Activated T-cell treated with anti-CD3 and anti-CD28 coated beads for 4 hours (primary cell): ENCODE measurements around the gene CHCHD1.
"Not testable (repeated sequence)": the region's sequence is repeated elsewhere in the genome, so short reads cannot be mapped to it uniquely, and the experiment has no call there.

Source experiments
- DNase-seq: peaks from one replicate; pipeline ENCODE4 v3.0.0-alpha.2; 2020

CHCHD1 gene

DNA sequence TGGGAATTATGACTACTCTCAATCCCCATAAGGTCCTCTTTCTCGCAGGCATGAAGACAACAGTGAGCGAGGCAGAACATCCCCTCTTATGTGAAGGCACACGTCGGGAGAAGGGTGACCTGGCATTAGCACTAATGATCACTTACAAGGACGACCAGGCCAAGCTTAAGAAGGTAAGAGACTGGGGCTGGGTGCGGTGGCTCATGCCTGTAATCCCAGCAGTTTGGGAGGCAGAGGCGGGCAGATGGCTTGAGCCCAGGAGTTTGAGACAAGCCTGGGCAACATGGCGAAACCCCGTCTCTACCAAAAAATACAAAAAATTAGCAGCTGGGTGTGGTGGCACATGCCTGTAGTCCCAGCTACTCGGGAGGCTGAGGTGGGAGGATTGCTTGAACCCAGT lies 13.6 kb downstream of the CHCHD1 start:
- not testable (repeated sequence) for DNase-seq

DNA sequence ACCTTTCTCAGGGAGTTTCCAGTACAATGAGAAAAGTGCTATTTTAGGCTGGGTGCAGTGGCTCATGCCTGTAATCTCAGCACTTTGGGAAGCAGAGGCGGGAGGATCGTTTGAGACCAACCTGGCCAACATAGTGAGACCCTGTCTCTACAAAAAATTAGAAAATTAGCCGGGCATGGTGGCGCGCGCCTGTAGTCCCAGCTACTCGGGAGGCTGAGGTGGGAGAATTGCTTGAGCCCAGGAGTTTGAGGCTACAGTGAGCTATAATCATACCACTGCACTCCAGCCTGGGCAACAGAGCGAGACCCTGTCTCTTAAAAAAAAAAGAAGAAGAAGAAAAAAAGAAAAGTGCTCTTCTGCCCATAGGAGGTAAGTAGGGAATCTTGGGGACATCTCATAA lies 14.2 kb downstream of the CHCHD1 start:
- not testable (repeated sequence) for DNase-seq

DNA sequence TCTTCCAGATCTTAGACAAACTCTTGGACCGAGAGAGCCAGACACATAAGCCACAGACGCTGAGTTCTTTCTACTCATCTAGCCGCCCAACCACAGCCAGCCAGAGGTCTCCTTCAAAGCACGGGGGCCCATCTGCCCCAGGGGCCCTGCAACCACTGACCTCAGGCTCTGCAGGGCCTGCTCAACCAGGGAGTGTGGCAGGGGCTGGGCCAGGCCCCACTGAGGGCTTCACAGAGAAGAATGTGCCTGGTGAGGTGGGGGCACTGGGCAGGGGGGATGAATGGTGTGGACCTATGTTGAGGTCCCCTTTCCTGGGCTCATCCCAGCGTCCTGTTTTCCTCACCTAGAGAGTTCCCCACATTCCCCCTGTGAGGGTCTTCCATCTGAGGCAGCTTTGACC lies 14.9 kb downstream of the CHCHD1 start:
- no peak for DNase-seq

DNA sequence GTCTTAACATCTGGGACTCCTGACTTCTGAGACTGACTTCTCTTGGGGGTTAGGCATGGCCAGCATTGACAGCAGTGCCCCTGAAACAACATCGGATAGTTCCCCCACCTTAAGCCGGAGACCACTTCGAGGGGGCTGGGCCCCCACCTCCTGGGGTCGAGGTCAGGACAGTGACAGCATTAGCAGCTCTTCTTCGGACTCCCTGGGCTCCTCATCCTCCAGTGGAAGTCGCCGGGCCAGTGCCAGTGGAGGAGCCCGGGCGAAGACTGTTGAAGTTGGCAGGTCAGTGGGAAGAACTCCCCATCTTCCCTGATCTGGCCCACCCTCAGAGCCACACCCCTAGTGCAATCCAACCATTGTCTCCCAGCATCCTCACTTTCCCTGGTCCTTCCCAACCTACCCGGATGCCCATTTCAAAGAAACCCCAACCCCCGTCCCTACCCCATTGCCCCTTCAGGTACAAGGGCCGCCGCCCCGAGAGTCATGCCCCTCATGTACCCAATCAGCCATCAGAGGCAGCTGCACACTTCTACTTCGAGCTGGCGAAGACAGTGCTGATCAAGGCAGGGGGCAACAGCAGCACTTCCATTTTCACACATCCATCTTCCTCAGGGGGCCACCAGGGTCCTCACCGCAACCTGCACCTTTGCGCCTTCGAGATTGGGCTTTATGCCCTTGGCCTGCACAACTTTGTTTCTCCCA lies 15.6 kb downstream of the CHCHD1 start:
- DNase-seq: no peak

DNA sequence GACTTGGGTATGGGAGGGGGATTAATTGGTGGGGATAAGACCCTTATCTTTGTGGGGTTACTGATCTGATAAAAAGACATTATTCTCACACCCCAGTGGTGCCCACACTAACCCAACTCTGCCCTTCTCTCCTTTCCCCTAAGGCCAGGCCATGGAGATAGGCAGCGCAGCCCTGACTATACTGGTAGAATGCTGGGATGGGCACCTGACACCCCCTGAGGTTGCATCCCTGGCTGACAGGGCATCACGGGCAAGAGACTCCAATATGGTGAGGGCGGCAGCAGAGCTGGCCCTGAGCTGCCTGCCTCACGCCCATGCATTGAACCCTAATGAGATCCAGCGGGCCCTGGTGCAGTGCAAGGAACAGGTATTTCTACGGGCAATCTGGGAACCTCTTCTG lies 16.2 kb downstream of the CHCHD1 start:
- DNase-seq: no peak

DNA sequence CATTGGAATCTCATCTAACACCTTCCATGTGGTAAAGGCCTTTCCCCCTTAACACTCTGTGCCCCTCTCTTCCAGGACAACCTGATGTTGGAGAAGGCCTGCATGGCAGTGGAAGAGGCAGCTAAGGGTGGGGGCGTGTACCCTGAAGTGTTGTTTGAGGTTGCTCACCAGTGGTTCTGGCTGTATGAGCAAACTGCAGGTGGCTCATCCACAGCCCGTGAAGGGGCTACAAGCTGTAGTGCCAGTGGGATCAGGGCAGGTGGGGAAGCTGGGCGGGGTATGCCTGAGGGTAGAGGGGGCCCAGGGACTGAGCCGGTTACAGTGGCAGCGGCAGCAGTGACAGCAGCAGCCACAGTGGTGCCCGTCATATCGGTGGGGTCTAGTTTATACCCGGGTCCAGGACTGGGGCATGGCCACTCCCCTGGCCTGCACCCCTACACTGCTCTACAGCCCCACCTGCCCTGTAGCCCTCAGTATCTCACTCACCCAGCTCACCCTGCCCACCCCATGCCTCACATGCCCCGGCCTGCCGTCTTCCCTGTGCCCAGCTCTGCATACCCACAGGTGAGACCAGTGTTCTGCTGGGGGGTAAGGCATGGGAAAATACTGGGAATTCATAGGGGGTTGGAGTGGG lies 17.2 kb downstream of the CHCHD1 start:
- no peak for DNase-seq

DNA sequence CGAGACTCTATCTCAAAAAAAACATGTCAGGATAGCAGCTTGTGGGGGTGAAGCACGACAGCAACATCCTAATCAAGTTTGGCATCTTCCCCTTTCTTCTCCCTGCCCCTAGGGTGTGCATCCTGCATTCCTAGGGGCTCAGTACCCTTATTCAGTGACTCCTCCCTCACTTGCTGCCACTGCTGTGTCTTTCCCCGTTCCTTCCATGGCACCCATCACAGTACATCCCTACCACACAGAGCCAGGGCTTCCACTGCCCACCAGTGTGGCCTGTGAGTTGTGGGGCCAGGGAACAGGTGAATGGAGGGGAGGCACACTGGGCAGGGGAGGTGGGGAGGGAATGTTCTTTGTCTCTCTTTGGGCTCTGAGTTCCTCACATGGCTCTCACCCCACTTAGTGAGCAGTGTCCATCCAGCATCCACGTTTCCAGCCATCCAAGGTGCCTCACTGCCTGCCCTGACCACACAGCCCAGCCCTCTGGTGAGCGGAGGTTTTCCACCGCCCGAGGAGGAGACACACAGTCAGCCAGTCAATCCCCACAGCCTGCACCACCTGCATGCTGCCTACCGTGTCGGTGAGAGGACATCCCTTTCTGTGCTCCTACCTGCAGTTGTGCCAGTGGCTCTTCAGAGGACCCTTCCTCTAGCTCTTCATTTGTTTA lies 18.2 kb downstream of the CHCHD1 start:
- DNase-seq: no peak

DNA sequence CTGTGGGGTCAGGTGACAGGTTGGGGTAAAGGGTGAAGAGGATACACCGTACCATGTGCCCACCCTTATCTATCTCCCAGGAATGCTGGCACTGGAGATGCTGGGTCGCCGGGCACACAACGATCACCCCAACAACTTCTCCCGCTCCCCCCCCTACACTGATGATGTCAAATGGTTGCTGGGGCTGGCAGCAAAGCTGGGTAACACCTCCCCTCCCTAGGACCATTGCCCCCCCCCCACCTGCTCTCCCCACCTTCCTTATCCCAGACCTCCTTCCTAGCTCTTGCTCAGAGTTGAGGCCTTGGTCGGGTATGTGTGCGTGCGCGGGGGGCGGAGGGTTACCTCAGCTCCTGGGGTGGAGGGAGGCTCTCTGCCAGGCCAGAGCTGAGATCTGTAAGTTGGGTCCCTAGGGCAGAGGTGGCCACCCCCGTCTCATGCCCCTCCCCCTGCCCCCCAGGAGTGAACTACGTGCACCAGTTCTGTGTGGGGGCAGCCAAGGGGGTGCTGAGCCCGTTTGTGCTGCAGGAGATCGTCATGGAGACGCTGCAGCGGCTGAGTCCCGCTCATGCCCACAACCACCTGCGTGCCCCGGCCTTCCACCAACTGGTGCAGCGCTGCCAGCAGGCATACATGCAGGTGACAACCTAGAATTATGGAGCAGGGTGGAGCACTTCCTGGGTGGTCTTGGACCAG lies 18.9 kb downstream of the CHCHD1 start:
- no peak for DNase-seq

DNA sequence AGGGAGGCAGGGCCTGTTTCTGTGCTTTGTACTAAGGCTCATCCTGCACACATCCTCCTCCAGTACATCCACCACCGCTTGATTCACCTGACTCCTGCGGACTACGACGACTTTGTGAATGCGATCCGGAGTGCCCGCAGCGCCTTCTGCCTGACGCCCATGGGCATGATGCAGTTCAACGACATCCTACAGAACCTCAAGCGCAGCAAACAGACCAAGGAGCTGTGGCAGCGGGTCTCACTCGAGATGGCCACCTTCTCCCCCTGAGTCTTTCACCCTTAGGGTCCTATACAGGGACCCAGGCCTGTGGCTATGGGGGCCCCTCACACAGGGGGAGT lies 19.4 kb downstream of the CHCHD1 start:
- DNase-seq: no peak

DNA sequence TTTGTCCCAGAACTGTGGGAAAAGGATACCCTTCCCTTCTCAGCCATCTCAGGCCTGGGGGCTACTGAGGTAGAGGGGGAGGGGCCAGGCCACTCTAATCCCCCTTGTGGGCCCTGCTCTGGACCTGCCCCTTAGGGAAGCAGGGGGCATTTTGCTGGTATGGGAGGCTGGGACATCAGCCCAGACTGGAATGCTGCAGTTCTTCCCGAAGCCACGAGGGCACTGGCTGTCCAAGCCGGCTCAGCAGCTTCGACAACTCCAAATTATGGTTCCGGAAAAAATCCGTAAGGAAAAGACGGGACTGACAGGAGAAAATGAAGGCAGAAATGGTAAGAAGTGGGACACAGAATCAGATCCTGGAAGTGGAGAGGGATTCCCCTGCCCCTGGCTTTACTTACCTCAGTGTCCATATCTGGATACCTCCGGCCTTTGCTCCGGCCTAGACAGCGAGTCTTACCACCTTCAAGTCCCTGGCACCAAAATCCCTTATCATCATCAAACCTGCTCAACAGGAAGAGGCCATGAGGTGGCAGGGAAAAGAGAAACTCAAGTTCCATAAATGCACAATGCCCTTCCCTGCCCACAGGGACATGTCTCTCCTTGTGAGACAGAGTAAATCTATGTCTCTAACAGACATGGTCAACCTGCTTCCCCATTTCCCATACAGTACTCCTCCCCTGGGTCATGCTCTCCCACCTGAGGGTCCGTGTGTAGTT lies 20.6 kb downstream of the CHCHD1 start:
- no peak for DNase-seq

DNA sequence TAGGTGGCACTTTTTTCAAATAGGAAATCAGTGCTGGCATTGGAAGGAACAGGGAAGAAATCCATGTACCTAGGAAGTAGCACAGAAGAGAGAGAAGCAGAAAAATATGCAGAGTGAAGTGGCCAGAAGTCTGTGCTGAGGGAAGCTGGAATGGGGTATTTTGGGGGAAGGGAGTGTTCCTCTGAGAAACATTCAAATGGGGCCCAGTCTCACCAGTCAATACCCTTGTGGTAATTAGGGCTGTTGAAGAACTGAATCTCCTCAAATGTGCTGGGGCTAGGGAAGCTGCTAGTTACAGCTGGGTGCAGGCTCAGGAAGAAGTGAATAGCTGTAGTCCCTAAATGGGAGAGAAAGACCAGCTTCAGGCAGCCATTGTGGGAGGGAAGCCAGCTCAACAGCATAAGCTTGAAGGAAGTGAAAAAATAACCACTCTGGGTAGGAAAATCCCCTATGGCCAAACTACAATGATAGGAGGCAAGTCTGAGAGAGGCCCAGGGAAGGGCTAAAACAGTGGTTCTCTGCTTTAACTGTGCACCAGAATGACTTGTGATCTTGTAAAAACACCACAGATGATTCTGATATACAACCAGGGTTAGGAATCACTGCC lies 21.9 kb downstream of the CHCHD1 start:
- no peak for DNase-seq

DNA sequence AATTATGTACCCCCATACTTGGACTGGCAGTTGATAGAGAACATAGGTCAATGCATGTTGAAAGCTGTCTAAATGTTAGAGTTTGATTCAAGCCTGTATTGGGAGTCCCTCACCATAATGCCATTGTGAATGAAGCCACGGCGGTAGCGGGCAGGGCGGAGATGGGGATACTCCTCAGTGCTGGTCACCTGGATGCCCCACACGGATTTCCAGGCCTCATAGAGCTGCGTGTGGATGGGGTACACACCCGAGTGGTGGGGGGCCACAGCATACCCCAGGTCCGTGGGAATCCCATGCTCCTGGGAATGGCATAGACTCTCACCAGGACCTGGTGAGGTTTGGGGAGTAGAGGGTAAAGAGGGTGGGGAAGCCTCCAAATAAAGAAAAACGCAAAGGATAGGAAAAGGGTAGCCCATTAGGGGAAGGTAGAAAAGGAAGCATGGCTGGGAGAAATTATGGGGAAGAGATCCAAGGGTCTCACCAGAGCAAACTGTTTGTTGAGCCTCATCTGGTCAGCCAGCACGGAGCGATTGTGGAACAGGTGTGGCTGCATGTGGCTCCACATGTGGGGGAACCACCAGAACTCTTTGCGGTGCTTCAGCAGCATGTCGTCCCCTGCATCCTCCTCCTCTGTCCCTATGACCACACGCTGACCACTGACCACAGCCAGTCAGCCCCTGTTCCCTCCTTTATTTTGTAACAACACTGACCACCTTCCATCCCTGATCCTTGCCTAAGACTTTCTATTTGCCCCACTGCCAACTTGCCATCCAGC lies 24.5 kb downstream of the CHCHD1 start:
- no peak for DNase-seq

DNA sequence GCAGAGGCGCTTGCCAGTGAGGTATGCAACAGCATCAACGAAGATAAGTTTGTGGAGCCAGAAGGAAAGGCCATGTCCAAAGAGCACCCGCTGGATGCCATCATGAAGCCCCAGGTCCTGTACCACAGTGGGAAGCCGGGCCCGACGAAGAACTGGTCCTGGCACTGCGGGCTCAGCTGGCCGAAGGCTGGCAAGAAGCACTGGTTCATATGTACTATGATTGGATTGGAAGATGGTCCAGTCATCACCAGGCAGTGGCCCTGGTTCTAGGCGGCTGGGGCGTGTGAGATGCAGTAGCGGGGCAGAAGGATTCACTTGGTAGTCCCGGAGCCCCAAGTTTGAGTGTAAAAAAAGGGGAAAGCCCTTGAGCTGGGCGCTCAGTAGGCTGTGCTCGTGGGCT lies 25.6 kb downstream of the CHCHD1 start:
- DNase-seq: no peak

DNA sequence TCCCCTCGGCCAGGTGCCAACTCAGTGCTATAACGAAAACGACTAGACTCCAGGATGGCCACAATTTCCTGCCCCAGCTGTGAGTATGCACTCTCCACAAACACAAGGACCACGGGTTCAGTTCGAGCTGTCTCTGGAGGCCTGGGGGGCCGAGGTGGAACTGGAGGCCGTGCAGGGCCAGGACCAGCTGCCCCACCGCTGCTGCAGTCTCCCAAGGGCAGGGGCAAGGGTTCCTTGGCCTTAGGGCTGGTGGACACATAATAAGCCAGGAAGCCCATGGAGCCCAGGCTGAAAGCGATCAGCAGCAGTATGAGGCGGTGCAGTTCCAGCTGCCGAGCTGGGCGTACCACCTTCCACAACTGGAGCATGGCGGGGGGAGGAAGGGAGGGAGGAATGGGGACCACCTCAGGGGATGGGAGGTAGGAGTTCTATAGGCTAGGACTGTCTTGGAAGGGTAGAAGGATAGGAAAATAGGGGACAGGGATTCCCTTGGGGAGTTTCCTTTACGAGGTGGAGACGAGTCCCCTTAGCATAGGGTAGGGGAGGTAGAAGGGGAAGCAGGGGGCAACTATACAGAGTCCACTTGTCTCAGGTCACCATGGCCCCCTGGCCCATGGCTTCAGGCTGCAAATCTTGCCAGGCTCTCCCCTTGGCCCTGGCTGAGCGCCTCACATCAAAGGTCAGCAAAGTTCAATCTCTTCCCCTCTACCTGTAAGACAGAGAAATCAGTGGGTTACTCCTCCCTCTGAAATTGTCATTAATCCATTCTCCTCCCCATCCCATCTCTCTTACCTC lies 26.4 kb downstream of the CHCHD1 start:
- no peak for DNase-seq

DNA sequence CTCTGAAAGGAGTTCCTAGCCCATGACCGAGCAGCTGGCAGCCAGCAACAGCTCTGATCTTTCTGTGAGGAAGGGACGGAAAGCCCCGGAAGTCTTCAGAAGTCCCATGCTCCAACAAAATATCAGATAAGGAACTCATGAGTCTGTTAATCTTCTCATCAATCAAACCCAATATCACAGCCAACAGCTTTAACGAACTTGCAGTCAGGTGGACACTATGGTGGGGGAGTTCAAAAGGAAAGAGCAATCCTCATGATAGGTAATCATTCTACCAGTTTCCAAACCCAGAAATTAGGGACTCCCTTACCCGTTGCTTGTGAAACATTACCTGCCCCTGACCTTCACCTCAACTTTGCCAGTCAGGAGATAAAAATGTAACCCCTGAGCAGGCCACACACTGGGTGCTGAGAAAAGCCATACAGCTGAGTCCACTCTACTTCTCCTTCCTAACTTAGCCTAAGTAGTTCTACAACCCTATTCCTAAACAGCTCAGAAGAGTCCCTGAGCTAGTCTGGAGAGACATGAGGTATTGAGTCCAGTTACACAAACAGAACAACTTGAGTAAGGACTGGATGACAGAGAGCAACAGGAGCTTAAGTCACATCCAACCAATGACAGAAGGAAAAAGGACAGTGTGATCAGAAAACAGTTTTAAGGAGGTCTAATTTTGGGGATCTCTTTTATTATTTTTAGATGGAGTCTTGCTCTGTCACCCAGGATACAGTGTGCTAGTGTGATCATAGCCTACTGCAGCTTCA lies 27.4 kb downstream of the CHCHD1 start:
- no peak for DNase-seq

DNA sequence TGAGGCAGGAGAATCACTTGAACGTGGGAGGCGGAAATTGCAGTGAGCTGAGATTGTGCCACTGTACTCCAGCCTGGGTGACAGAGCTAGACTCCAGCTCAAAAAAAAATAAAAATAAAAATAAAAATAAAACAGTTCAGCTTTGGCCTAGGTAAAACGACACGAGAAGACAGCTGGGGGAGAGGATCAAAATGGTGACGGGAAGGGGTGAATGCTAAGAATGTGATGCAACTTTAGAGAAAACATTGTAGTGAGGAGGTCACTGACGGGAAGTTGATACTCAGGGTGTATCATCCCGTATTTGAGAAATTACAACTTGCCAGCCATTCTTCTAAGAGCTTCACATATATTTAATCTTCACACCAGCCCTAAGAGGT lies 28.5 kb downstream of the CHCHD1 start:
- DNase-seq: no peak

DNA sequence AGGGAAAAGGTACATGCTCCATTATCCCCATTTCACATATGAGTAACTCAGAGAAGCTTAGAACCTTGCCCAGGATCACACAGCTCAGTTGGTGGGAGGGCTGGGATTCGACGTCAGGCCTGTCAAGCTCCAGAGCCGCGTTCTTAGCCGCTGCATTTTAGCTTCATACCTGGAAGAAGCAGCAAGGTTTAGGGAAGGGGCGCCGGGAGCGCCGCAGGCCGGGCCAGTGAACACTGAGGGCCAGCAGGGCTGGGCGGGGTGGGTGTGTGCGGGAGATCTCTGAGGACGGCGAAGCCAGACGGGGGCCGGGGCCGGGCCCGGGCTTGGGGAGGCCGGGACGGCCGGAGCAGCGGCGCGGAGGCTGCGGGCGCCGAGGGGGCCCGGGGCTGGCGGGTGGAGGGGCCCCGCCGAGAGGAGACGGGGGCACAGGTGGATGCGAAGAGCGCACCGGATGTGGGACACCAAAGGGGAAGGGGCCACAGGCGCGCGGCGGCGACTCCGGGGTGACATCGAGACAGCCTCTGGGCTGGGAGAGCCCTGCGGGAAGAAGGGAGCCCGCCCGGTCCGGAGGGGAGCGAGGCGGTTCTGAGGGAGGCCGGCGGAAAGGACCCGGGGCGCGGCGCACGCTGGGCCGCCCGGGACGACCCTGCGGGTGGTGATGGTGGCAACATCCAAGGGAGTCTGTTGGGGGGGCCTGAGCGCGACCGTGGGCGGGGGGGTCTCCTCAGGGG lies 29.1 kb downstream of the CHCHD1 start:
- peak; percentile 25 for DNase-seq

DNA sequence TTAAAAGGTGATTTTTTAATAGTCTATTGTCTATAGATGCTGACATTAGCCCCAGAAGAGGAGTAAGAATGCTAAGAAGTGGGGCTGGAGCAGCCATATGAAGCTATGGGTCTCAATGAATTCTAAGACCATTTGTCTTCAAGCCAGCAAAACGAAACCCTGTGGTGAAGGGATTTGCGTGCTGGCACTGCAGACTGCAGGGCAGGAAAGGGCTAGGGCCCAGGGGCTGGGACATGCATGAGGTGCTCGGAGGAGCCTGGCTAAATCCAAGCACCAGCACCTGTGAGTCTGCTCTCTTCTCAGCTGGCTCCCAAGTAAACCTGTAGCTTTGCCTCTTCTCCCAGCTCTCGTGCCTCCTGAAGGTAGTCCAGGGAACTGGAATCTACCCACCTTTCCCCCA lies 30.8 kb downstream of the CHCHD1 start:
- no peak for DNase-seq

DNA sequence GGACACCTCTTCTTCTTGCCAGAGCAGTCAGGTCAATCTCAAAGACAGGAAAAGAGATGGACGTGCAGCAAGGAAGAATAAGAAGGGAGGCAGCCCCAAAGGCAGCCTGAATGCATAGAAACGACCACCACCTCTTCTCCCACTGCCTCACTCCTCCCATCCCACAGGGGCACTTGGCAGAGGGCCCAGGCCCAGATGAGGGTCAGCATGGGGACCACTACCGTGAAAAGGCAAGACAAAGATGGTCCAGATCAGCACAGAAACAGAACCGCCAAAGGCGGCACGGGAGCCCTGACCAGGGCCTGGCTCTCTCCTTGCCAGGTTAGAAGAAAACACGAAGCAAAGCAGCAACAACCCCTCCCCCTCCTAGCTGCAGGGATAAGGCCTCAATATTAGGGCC lies 31.5 kb downstream of the CHCHD1 start:
- no peak for DNase-seq
